ENCODE measurements around the gene STAC2. TPM values are rescaled to one million over a fixed set of nuclear protein-coding genes. Genes with fewer than 3 reads are reported as not detected.
A peak's percentile ranks its signal among the peaks of the same experiment; 100 is the strongest.

Gene STAC2
- polyA plus RNA-seq, 3 donors, result not detected

DNA sequence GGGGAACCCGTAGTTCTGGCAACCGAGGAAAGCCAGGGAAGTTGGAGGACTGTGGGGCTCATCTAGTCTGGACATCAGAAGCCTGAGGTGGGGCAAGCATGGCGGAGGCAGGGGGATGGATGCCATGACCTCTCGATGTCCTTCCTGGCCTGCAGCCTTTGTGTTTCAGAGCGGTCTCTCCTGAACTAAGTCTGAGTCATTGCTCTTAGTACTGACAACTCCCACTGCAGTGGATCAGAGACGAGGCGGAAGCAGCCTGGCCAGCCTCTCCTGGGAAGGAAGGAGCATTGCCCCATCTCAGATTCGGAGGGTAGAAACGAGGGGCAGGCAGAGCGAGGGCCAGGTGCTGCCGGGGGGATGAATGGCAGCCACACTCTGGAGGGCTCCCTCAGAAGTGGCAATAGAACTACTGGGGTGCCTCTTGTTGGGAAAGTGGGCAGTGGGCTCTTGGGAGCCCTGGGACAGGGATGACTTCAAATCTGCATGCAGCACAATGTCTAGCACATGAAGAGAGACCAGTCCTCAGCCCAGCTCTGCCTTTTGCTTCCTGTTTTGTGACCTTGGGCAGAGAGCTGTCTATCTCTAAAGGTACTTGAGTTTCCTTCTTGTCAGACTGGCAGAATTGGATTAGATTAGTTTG is 3.6 kb upstream of the STAC2 start:
- H3K79me2 ChIP-seq (ENCODE audit: insufficient read depth, low read length), result no peaks in the 10 kb centered on the region
- no peaks in the 10 kb centered on the region for H4K20me1 ChIP-seq (ENCODE audit: insufficient read depth, low read length)
- peak overlapping the region in 2 of 7 donors; percentile 8 to 34 for H3K27ac Mint-ChIP-seq
- peaks cover 21 to 54% of the 10 kb centered on the region in 2 donors for H3K27me3 ChIP-seq (ENCODE audit: control insufficient read depth in 2 of 2, insufficient read depth in 2 of 2, low read length in 2 of 2)
- H2AFZ ChIP-seq (ENCODE audit: insufficient read depth, low read depth, low read length, poor library complexity, severe bottlenecking), result no peak overlapping the region
- peaks cover 0 to 4% of the 10 kb centered on the region in 2 donors for H3K9me3 ChIP-seq (replicated peaks in 1 of 2; ENCODE audit: control insufficient read depth in 1 of 2, insufficient read depth in 1 of 2, low read length in 2 of 2)
- no peak overlapping the region for H3K27ac ChIP-seq (ENCODE audit: low read depth in 1 of 2, low read length in 2 of 2)
- peaks cover 21 to 29% of the 10 kb centered on the region in 2 donors for H3K4me1 ChIP-seq (ENCODE audit: control insufficient read depth in 1 of 2, insufficient read depth in 2 of 2, low read length in 2 of 2)
- H3K36me3 ChIP-seq (replicated peaks in 1 of 2; ENCODE audit: control insufficient read depth in 1 of 2, insufficient read depth in 2 of 2, low read length in 2 of 2), result no peaks in the 10 kb centered on the region
- DNase-seq, result no peak
- H3K4me3 ChIP-seq (replicated peaks in 1 of 3; ENCODE audit: low read depth in 2 of 3, low read length in 3 of 3), result no peak overlapping the region
- no peak overlapping the region for H3K4me2 ChIP-seq (replicated peaks; ENCODE audit: extremely low read depth, low read length, poor library complexity, severe bottlenecking)
- peaks cover 3% of the 10 kb centered on the region in 2 donors for H3K36me3 Mint-ChIP-seq
- 77% methylated on average over 11 of the region's 11 CpGs for WGBS (ENCODE audit: insufficient coverage)
- TF ChIP-seq, protein P1, sequence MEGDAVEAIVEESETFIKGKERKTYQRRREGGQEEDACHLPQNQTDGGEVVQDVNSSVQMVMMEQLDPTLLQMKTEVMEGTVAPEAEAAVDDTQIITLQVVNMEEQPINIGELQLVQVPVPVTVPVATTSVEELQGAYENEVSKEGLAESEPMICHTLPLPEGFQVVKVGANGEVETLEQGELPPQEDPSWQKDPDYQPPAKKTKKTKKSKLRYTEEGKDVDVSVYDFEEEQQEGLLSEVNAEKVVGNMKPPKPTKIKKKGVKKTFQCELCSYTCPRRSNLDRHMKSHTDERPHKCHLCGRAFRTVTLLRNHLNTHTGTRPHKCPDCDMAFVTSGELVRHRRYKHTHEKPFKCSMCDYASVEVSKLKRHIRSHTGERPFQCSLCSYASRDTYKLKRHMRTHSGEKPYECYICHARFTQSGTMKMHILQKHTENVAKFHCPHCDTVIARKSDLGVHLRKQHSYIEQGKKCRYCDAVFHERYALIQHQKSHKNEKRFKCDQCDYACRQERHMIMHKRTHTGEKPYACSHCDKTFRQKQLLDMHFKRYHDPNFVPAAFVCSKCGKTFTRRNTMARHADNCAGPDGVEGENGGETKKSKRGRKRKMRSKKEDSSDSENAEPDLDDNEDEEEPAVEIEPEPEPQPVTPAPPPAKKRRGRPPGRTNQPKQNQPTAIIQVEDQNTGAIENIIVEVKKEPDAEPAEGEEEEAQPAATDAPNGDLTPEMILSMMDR (IDR thresholded peaks at IDR 0.05), result no peak
- intact Hi-C loops (cut with micrococcal nuclease), result no loop called here
- peak overlapping the region in 1 of 2 donors; percentile 48 for H3K4me3 Mint-ChIP-seq
- peaks cover 41 to 70% (median 50%) of the 10 kb centered on the region in 3 donors for H3K27me3 Mint-ChIP-seq (ENCODE audit: low read depth in 3 of 3)
- peaks cover 24% of the 10 kb centered on the region for H3K4me1 Mint-ChIP-seq
- H3K9ac ChIP-seq (ENCODE audit: insufficient read depth, low read length, poor library complexity, severe bottlenecking), result no peak overlapping the region
- H3K9me3 Mint-ChIP-seq, result peaks cover 0 to 11% (median 5%) of the 10 kb centered on the region in 7 donors

DNA sequence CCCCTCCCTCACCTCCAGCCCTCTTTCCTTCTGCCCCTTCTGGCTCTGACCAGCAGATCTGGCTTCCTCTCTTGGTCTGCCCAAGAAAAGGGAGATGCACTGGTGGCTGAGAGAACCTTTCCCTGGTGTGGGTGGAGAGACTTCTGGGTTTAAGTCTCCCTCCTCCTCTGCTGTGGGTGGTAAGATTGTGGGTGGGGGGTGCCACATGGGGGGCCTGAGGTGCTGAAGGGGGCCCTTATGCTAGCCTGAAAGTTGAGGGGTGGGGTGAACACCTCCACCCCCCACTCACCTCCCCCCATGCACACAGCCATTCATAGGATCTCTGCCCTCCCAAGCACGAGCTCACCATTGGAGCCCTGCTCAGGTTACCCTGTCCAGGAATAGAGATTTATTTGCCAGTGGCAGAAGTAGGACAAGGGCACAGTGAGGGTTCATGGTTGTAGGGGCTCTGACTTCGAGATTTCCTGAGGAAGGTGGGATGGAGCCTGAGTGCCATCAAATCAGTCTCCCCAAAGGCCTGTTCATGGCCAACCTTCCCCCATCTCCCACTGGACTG is 1.7 kb upstream of the STAC2 start:
- no CpG with 5 or more reads among the region's 2 CpGs for WGBS (ENCODE audit: insufficient coverage)
- TF ChIP-seq, protein P1 (IDR thresholded peaks at IDR 0.05), result no peak

More for the DNA sequence above, 1.7 kb upstream of the STAC2 start:
- Mint-ChIP-seq H3K9me3 (peaks cover 0 to 18% (median 7%) of the 10 kb centered on the region in 7 donors), H3K4me3 (peak overlapping the region in 1 of 2 donors; percentile 52), H3K4me1 (peaks cover 24% of the 10 kb centered on the region), H3K27me3 (ENCODE audit: low read depth in 3 of 3) (peaks cover 59 to 82% (median 63%) of the 10 kb centered on the region in 3 donors), H3K36me3 (peaks cover 3% of the 10 kb centered on the region in 2 donors), H3K27ac (no peak overlapping the region)
- Histone ChIP-seq H3K27ac (ENCODE audit: low read depth in 1 of 2, low read length in 2 of 2) (no peak overlapping the region), H2AFZ (ENCODE audit: insufficient read depth, low read depth, low read length, poor library complexity, severe bottlenecking) (no peak overlapping the region), H3K9me3 (replicated peaks in 1 of 2; ENCODE audit: control insufficient read depth in 1 of 2, insufficient read depth in 1 of 2, low read length in 2 of 2) (peaks cover 0 to 6% of the 10 kb centered on the region in 2 donors), H3K4me3 (replicated peaks in 1 of 3; ENCODE audit: low read depth in 2 of 3, low read length in 3 of 3) (no peak overlapping the region), H3K4me1 (ENCODE audit: control insufficient read depth in 1 of 2, insufficient read depth in 2 of 2, low read length in 2 of 2) (peaks cover 21 to 30% of the 10 kb centered on the region in 2 donors), H3K4me2 (replicated peaks; ENCODE audit: extremely low read depth, low read length, poor library complexity, severe bottlenecking) (no peak overlapping the region), H3K79me2 (ENCODE audit: insufficient read depth, low read length) (no peaks in the 10 kb centered on the region), H3K9ac (ENCODE audit: insufficient read depth, low read length, poor library complexity, severe bottlenecking) (no peak overlapping the region), H3K36me3 (replicated peaks in 1 of 2; ENCODE audit: control insufficient read depth in 1 of 2, insufficient read depth in 2 of 2, low read length in 2 of 2) (no peaks in the 10 kb centered on the region), H4K20me1 (ENCODE audit: insufficient read depth, low read length) (no peaks in the 10 kb centered on the region), H3K27me3 (ENCODE audit: control insufficient read depth in 2 of 2, insufficient read depth in 2 of 2, low read length in 2 of 2) (peaks cover 21 to 73% of the 10 kb centered on the region in 2 donors)
- DNase-seq, result no peak
- intact Hi-C loops (cut with micrococcal nuclease), result no loop called here

All from CD14-positive monocyte (primary cell).